ENCODE data around the gene CD22.
"Not testable (repeated sequence)": the region's sequence is repeated elsewhere in the genome, so short reads cannot be mapped to it uniquely, and the experiment has no call there.

Gene CD22

DNA sequence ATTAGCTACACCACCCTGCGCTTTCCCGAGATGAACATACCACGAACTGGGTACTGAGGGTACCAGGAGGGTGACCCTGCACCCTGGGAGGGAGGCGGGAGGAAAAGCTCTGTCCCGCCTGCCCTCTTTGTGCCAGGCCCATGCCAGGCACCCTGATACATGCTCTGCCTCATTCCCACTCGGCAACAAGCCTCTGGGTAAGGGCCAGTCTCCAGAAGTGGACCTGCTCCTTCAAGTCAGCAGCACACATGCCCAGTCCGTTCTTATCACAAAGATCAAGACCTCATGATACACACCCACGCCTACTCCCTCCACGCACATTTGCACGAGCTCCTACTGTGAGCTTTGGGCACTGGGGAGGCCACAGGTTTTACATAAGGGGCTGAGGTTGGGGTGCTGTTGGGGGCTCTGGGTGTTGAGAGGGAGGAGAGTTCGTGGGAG, 16.7 kb downstream of the CD22 start:
- DNase-seq = no peak

DNA sequence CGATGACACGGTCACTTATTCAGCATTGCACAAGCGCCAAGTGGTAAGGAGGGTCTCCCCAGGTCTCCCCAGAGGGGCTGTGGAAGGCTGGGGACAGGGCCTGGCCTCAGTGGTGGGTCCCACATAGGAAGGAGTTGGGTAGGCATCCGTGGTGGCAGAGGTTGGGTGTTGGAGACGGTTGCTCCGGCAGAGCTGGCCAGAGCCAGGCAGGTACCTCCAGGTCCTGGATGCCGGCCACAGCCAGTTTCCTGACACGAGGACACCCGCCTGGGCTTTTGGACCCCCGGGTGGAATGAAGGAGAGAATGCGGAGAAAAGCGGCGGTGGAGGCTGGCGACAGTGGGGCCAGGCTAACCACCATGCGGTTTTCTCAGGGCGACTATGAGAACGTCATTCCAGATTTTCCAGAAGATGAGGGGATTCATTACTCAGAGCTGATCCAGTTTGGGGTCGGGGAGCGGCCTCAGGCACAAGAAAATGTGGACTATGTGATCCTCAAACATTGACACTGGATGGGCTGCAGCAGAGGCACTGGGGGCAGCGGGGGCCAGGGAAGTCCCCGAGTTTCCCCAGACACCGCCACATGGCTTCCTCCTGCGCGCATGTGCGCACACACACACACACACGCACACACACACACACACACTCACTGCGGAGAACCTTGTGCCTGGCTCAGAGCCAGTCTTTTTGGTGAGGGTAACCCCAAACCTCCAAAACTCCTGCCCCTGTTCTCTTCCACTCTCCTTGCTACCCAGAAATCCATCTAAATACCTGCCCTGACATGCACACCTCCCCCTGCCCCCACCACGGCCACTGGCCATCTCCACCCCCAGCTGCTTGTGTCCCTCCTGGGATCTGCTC, 17.4 kb downstream of the CD22 start:
- DNase-seq = peak; percentile 59

DNA sequence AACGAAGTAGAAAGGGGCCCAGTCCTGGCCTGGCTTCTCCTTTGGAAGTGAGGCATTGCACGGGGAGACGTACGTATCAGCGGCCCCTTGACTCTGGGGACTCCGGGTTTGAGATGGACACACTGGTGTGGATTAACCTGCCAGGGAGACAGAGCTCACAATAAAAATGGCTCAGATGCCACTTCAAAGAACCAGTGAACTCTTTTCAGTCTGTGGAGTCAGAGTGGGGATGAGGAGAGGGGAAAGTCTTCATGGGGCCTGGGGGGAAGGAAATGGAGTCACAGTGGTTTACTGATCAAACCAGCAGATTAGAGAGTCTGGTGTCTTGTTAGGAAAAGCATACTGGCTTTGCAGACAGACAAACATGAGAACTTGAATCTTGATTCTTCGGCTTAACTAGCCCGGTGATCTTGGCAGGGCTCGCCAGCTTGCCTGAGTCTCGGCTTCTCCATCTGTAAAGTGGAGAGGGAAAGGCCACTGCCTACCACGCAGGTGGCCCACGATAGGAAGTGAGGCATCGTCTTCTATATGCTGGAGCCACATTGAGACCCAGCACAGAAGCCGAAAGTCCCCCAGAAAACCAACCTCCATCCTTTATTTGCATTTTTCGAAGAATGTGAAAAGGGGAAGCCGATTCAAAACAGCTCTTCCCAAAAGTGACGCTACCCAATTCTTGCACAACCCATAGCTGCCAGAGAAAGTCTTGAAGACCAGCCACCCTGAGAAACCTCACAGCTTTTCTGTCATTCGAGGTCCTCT, 18.4 kb downstream of the CD22 start, which contains the start of gene FFAR1:
FFAR1 (plus strand) TSS at position 732 of the 759 bp plus-strand sequence. CDS start 3,650 bp downstream, outside the sequence.
- DNase-seq = peak; percentile 41

- DNase-seq = no peak
Measured at GRCh38 chr19:35347930-35348298, 18.9 kb downstream of the CD22 start.

DNA sequence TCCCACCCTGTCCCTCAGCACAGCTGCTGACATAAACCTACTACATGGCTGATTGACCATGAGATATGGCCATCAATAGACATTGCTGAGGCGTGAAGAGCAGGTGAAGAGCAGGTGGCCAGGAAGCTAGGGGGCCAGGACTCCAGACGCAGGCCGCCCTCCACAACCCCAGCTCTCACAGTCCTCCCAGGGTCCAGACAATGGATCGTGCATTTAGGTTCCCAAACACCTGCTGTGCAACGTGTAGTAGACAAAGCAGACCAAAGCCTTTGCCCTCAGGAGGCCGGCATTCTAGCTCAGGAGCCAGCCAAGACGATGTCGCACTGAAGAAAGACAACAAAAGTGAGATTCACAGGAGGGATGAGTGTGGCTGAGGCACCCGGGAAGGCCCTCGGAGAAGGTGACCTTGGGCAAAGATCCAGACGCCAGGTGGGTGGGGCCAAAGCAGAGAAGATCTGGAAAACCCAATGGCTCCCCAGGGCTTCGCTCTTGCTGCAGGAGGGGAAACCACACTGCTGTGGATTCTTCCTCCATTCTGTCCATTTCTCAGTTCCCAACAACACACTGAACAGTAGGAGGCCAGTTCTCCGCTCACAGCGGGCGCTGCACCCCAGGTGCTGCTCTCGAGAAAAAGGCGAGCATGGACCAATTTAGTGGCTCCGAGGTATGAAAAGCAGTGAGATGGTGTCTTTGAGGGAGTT, 20.1 kb downstream of the CD22 start:
- no peak for DNase-seq

GRCh38 chr19:35349614-35350521, 20.9 kb downstream of the CD22 start:
- no peak for DNase-seq

DNA sequence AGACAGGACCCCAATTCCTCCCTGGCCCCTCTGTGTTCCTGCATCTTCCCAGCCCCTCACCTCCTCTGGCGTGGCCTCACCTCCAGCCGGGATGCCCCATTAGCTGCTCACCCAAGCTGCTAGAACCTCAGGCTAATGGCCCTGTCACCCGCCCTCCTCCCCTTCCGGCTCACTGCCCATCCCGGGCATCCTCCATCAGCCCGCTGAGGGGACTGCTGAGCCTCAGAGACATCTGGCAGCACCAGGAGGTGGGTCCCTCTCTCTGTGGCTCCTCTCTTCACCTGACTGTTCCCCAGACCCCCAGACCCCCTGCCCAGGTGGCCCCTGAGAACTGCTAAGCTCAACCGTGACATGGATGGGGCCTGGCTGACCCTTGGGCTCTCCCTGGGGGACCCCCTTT, 21.6 kb downstream of the CD22 start:
- no peak for DNase-seq

DNA sequence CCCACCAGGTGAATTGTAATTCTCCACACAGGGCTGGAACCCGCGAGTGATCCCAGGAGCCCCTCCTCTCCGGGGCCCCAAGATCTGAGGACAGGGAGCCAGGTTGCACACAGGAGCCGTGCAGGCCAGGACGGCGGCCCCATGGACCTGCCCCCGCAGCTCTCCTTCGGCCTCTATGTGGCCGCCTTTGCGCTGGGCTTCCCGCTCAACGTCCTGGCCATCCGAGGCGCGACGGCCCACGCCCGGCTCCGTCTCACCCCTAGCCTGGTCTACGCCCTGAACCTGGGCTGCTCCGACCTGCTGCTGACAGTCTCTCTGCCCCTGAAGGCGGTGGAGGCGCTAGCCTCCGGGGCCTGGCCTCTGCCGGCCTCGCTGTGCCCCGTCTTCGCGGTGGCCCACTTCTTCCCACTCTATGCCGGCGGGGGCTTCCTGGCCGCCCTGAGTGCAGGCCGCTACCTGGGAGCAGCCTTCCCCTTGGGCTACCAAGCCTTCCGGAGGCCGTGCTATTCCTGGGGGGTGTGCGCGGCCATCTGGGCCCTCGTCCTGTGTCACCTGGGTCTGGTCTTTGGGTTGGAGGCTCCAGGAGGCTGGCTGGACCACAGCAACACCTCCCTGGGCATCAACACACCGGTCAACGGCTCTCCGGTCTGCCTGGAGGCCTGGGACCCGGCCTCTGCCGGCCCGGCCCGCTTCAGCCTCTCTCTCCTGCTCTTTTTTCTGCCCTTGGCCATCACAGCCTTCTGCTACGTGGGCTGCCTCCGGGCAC, 22.6 kb downstream of the CD22 start:
- DNase-seq = no peak

- DNase-seq = no peak
Measured at GRCh38 chr19:35352177-35352447, 23.1 kb downstream of the CD22 start.

GRCh38 chr19:35352448-35353304, 23.7 kb downstream of the CD22 start:
- peak; percentile 64 for DNase-seq

DNA sequence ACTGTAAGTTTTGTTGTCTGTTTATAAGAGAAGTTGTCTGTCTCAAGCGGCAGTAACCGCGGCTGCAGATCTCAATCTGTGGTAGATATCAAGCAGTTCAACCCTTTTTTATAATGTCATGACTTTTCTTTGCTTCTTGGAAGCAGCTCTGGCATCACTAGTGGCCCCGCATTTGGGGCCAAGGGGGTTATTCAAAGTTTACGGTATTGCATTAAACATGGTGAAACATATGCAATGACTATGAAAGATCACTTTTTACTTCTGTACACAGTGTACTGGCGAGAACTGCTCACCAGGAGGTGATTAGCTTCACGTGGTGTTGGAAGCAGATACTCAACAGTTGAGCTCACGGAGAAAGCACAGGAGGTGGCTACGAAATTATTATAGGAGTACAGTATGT, 24.6 kb downstream of the CD22 start:
- no peak for DNase-seq

DNA sequence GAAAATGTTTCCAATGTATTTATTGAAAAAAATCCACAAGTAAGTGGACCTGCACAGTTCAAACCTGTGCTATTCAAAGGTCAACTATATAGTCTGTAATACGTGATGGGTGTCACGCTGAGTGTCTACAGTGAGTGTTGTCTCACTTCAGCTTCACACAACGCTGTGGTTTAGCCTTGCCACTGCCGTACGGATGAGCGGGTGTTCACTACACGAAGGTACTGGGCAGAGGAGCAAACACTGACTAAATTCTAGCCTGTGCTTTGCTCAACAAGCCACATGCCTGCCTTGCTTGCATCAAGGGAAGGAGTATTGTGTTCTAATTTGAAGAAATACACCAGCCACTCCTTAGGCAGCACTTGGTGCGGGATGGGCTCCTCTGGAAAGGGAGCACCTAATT, 25.9 kb downstream of the CD22 start:
- no peak for DNase-seq

DNA sequence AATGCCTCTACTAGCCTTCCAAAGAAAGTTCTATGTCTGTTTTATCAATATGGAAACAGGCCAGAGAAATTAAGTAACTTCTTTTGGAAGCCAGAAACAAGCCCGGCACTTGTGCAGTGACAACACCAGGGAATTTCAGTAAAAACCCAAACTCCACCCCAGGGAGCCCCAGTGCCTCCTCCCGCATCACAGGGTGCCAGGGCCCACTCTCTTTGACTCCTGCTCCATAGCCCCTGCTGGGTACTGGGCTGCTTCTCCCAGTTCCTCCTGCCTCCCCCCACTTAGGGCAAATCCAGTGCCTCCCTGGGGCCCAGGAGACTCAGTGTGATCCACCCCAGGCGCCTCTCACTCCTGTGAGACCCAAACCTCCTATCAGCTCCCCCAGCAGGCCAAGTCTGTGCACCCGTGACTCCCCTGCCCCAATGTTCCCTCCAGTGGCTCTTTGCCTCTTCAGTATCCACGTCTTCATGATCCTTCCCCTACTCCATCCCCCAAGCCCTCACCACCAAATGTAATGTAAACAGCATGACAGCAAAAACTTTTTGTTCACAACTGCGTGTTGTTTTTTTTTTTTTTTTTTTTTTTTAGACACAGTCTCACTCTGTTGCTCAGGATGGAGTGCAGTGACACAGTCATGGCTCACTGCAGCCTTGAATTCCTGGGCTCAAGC, 26.9 kb downstream of the CD22 start:
- no peak for DNase-seq

DNA sequence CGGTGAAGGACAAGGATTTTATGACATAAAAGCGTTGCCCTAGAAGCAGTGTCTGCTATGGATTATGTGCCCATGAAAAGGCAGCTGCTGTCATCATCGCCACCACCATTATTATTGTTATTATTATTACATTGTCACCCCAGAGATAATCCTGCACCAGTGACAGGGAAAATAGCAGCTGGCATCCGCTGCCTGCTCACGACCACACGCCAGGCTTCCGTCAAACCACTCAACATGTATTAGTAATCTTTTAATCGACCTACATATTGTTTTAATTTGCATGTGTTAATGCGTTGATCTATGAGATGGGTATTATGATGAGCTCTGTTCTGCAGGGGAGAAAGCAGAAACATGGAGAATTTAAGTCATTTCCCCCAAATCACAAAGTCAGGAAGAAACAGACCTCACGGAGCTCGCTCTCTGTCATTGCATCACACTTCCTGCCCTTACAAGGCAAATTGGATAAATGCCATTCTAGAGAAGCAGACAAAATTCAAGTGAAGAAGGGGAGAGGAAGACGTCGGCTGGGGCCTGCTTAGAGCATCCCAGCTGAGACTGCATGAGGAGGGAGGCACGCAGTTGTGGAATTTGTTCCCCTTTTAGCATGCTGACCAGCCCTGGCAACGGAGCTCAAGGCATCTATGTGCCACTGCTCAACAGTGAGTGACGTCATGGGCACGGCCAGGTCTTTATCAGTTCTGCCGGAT, 29.0 kb downstream of the CD22 start, which contains the start of gene FFAR3:
FFAR3 (plus strand) TSS at position 594 of the 707 bp plus-strand sequence. CDS start 431 bp downstream, outside the sequence.
- DNase-seq = no peak

- DNase-seq = not testable (repeated sequence)
Measured at GRCh38 chr19:35358834-35359233, 29.8 kb downstream of the CD22 start.

DNA sequence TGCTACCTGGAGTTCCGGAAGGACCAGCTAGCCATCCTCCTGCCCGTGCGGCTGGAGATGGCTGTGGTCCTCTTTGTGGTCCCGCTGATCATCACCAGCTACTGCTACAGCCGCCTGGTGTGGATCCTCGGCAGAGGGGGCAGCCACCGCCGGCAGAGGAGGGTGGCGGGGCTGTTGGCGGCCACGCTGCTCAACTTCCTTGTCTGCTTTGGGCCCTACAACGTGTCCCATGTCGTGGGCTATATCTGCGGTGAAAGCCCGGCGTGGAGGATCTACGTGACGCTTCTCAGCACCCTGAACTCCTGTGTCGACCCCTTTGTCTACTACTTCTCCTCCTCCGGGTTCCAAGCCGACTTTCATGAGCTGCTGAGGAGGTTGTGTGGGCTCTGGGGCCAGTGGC, 30.4 kb downstream of the CD22 start:
- DNase-seq = not testable (repeated sequence)

- not testable (repeated sequence) for DNase-seq
Measured at GRCh38 chr19:35360081-35360480, 31.1 kb downstream of the CD22 start.

DNA sequence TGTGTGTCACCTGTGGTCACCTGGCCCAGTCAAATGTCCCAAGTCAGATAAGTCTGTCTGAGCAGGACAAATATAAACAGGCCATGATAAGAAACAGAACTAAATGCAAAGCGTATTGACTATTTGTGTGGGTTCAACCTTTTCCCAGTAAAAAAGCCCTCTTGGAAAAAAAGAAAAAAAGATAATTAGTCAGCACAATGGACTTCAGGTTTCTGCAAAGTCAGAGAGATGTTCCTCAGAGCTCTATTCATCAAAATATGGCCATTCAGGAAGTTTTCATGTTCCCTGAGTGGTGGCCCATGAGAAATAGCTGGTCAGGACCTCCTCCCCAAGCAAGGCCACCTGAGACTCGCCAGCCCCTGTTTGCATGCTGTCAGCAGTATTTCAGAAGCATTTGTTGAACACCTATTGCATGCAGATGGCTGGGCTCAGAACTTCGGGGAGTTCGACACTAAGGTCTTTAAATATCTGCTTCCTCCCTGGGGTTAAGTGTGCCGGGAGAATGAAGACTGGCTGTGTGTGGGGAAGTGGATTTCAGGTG, 32.0 kb downstream of the CD22 start:
- DNase-seq = no peak
